Kidney epithelial cell (primary cell): ENCODE measurements around the gene PLA2G2E. TPM values are rescaled to one million over a fixed set of nuclear protein-coding genes. Genes with fewer than 3 reads are reported as not detected.
A peak's percentile ranks its signal among the peaks of the same experiment; 100 is the strongest.
"Not testable (repeated sequence)": the region's sequence is repeated elsewhere in the genome, so short reads cannot be mapped to it uniquely, and the experiment has no call there.

Experiments used
- DNase-seq: peaks from one replicate; pipeline ENCODE4 v3.0.0-alpha.2; 2010; ENCODE audit warnings: low read depth
- H3K27me3 ChIP-seq: 2 replicates; pipeline ENCODE4 v1.6.0; 2011; ENCODE audit warnings: low read length; ENCODE audit not compliant: control insufficient read depth, insufficient read depth
- H3K36me3 ChIP-seq: 2 replicates; pipeline ENCODE4 v1.5.1; 2011; ENCODE audit warnings: low read length; ENCODE audit not compliant: control insufficient read depth, insufficient read depth
- H3K4me3 ChIP-seq: 2 replicates; pipeline ENCODE4 v1.5.1; 2011; ENCODE audit warnings: low read depth, mild to moderate bottlenecking, control low read depth, low read length
- CTCF ChIP-seq: IDR thresholded peaks from 2 replicates; pipeline ENCODE4 v1.5.1; 2011; ENCODE audit warnings: mild to moderate bottlenecking, moderate library complexity, low read length, control low read depth, inconsistent platforms; ENCODE audit not compliant: insufficient read depth, poor library complexity, severe bottlenecking
- total RNA-seq: library from RNA; depleted of rRNA; stranded (reverse); fragments of >200 nt; gene quantifications from 2 replicates; pipeline ENCODE4 v1.2.3, GENCODE V29; 2015

The PLA2G2E gene
- total RNA-seq, 1 donor from 2014 or later, result not detected

- H3K36me3 ChIP-seq, result no peaks in the 10 kb centered on the region
- H3K27me3 ChIP-seq, result peaks cover under 1% of the 10 kb centered on the region
- DNase-seq, result peak; percentile 89
- H3K4me3 ChIP-seq, result peak within 1 kb of the TSS; percentile 78
- peak; percentile 87 for TF ChIP-seq CTCF
Observed at GRCh38 chr1:19882111-19883071, 41.0 kb downstream of the PLA2G2E start, which contains the start of gene OTUD3. OTUD3 (plus strand) TSS chr1:19882395; CDS start chr1:19882514, 119 bp downstream.

- not testable (repeated sequence) for DNase-seq, H3K27me3 ChIP-seq, H3K36me3 ChIP-seq, H3K4me3 ChIP-seq
Observed at GRCh38 chr1:19880841-19881240, 42.6 kb downstream of the PLA2G2E start.

GRCh38 chr1:19879661-19880060 is 43.8 kb downstream of the PLA2G2E start:
- no peak for TF ChIP-seq CTCF
- Histone ChIP-seq H3K4me3 (no peak overlapping the region), H3K36me3 (no peaks in the 10 kb centered on the region), H3K27me3 (peaks cover 6% of the 10 kb centered on the region)
- no peak for DNase-seq

GRCh38 chr1:19879227-19879626 is 44.2 kb downstream of the PLA2G2E start:
- no peak for TF ChIP-seq CTCF
- Histone ChIP-seq H3K36me3 (no peaks in the 10 kb centered on the region), H3K27me3 (peaks cover 6% of the 10 kb centered on the region), H3K4me3 (no peak overlapping the region)
- DNase-seq, result no peak

GRCh38 chr1:19878637-19878985 is 44.8 kb downstream of the PLA2G2E start:
- no peak for TF ChIP-seq CTCF
- Histone ChIP-seq H3K27me3 (peaks cover 6% of the 10 kb centered on the region), H3K36me3 (no peaks in the 10 kb centered on the region), H3K4me3 (no peak overlapping the region)
- DNase-seq, result no peak

GRCh38 chr1:19877821-19878636 is 45.4 kb downstream of the PLA2G2E start:
- H3K36me3 ChIP-seq, result no peaks in the 10 kb centered on the region
- DNase-seq, result no peak
- no peak overlapping the region for H3K4me3 ChIP-seq
- peaks cover 6% of the 10 kb centered on the region for H3K27me3 ChIP-seq
- TF ChIP-seq CTCF, result no peak
